Neural progenitor cell (in vitro differentiated cells): Measurements from ENCODE around the gene WDTC1. TPM values are rescaled to one million over a fixed set of nuclear protein-coding genes. Genes with fewer than 3 reads are reported as not detected.

Source experiments
- DNase-seq: peaks from one replicate; pipeline ENCODE4 v3.0.0-alpha.2; 2016; ENCODE audit warnings: low spot score
- H2AFZ ChIP-seq: fragments of 200-600 bp; sonication (generic); replicated peaks from 2 replicates; pipeline ENCODE4 v1.6.1; 2016; ENCODE audit warnings: antibody characterized with exemption
- H3F3A ChIP-seq: fragments of 200-600 bp; sonication (generic); 2 replicates; pipeline ENCODE4 v1.6.1; 2016; ENCODE audit warnings: antibody characterized with exemption, low read depth
- H3K27ac ChIP-seq: fragments of 200-600 bp; sonication (generic); 2 replicates; pipeline ENCODE4 v1.5.1; 2016; ENCODE audit warnings: mild to moderate bottlenecking
- H3K27me3 ChIP-seq: fragments of 200-600 bp; sonication (generic); 2 replicates; pipeline ENCODE4 v1.6.1; 2016; ENCODE audit warnings: mild to moderate bottlenecking, moderate library complexity
- H3K36me3 ChIP-seq: fragments of 200-600 bp; sonication (generic); 2 replicates; pipeline ENCODE4 v1.5.1; 2016
- H3K4me1 ChIP-seq: fragments of 200-600 bp; sonication (generic); 2 replicates; pipeline ENCODE4 v1.6.1; 2016; ENCODE audit warnings: mixed run types
- H3K4me2 ChIP-seq: fragments of 200-600 bp; sonication (generic); 2 replicates; pipeline ENCODE4 v1.6.1; 2016
- H3K4me3 ChIP-seq: fragments of 200-600 bp; sonication (generic); 2 replicates; pipeline ENCODE4 v1.5.1; 2016
- H3K79me2 ChIP-seq: fragments of 200-600 bp; sonication (generic); 2 replicates; pipeline ENCODE4 v1.6.1; 2016; ENCODE audit warnings: low read depth
- H3K9ac ChIP-seq: fragments of 200-600 bp; sonication (generic); 2 replicates; pipeline ENCODE4 v1.6.1; 2016
- H3K9me3 ChIP-seq: fragments of 200-600 bp; sonication (generic); 2 replicates; pipeline ENCODE4 v1.5.1; 2016; ENCODE audit warnings: low read depth
- H4K20me1 ChIP-seq: fragments of 200-600 bp; sonication (generic); 2 replicates; pipeline ENCODE4 v1.6.1; 2016; ENCODE audit warnings: low read depth
- H3K27ac Mint-ChIP-seq: 3 replicates; pipeline ENCODE4 v1.8.0; 2021; ENCODE audit warnings: mixed read lengths
- H3K27me3 Mint-ChIP-seq: 2 replicates; pipeline ENCODE4 v1.8.0; 2022; ENCODE audit warnings: low read depth, mild to moderate bottlenecking, inconsistent platforms, moderate library complexity, mixed read lengths; ENCODE audit not compliant: insufficient read depth
- H3K36me3 Mint-ChIP-seq: 3 replicates; pipeline ENCODE4 v1.8.0; 2021; ENCODE audit warnings: mixed read lengths
- H3K4me1 Mint-ChIP-seq: 3 replicates; pipeline ENCODE4 v1.8.0; 2021; ENCODE audit warnings: mixed read lengths
- H3K4me3 Mint-ChIP-seq: 3 replicates; pipeline ENCODE4 v1.8.0; 2021; ENCODE audit warnings: mild to moderate bottlenecking, moderate library complexity, mixed read lengths
- H3K9me3 Mint-ChIP-seq: 3 replicates; pipeline ENCODE4 v1.8.0; 2020; ENCODE audit warnings: mixed read lengths
- CTCF ChIP-seq: fragments of 200-600 bp; sonication (generic); IDR thresholded peaks from 2 replicates; pipeline ENCODE4 v1.5.1; 2017; ENCODE audit warnings: antibody characterized with exemption, mild to moderate bottlenecking
- EZH2 ChIP-seq: fragments of 200-600 bp; sonication (generic); IDR thresholded peaks from 2 replicates; pipeline ENCODE4 v1.6.1; 2017; ENCODE audit warnings: antibody characterized with exemption, mild to moderate bottlenecking, moderate library complexity
- EZH2phosphoT487 ChIP-seq: fragments of 200-600 bp; sonication (generic); IDR thresholded peaks from 2 replicates; pipeline ENCODE4 v1.6.1; 2017; ENCODE audit warnings: antibody characterized with exemption
- total RNA-seq: library from RNA; depleted of rRNA; stranded (reverse); fragments of >200 nt; gene quantifications from 2 replicates; pipeline ENCODE4 v1.2.3, GENCODE V29; 2015; ENCODE audit warnings: low replicate concordance

Gene WDTC1
- total RNA-seq, 1 donor from 2014 or later = 17.8 TPM

GRCh38 chr1:27267153-27267552 lies 32.7 kb downstream of the WDTC1 start:
- H3K36me3 ChIP-seq = no peaks in the 10 kb centered on the region
- no peaks in the 10 kb centered on the region for H3K27me3 Mint-ChIP-seq
- no peak overlapping the region for H3K4me2 ChIP-seq
- H3K9me3 Mint-ChIP-seq = no peaks in the 10 kb centered on the region
- H3K79me2 ChIP-seq = no peaks in the 10 kb centered on the region
- no peaks in the 10 kb centered on the region for H3F3A ChIP-seq
- H3K27ac ChIP-seq = no peak overlapping the region
- no peaks in the 10 kb centered on the region for H3K9me3 ChIP-seq
- H3K27ac Mint-ChIP-seq = no peak overlapping the region
- H3K36me3 Mint-ChIP-seq = peaks cover 6% of the 10 kb centered on the region
- DNase-seq = no peak
- H3K27me3 ChIP-seq = no peaks in the 10 kb centered on the region
- TF ChIP-seq EZH2 = no peak
- no peak for TF ChIP-seq EZH2phosphoT487
- TF ChIP-seq CTCF = no peak
- no peak overlapping the region for H2AFZ ChIP-seq
- H3K4me3 Mint-ChIP-seq = no peak overlapping the region
- H3K4me1 Mint-ChIP-seq = no peaks in the 10 kb centered on the region
- H3K4me1 ChIP-seq = no peaks in the 10 kb centered on the region
- no peak overlapping the region for H3K9ac ChIP-seq
- H4K20me1 ChIP-seq = no peaks in the 10 kb centered on the region
- H3K4me3 ChIP-seq = no peak overlapping the region

- no peak overlapping the region for H2AFZ ChIP-seq
- TF ChIP-seq EZH2phosphoT487 = no peak
- no peak for TF ChIP-seq CTCF
- no peak for TF ChIP-seq EZH2
- Mint-ChIP-seq H3K4me1 (no peaks in the 10 kb centered on the region), H3K27me3 (peaks cover 2% of the 10 kb centered on the region), H3K9me3 (no peaks in the 10 kb centered on the region), H3K36me3 (peaks cover 6% of the 10 kb centered on the region), H3K4me3 (no peak overlapping the region), H3K27ac (no peak overlapping the region)
- H3K27ac ChIP-seq = no peak overlapping the region
- DNase-seq = no peak
- H3K4me1 ChIP-seq = no peaks in the 10 kb centered on the region
- H3K9ac ChIP-seq = no peak overlapping the region
- H3K4me2 ChIP-seq = no peak overlapping the region
- no peak overlapping the region for H3K4me3 ChIP-seq
- H4K20me1 ChIP-seq = no peaks in the 10 kb centered on the region
- peaks cover 3% of the 10 kb centered on the region for H3F3A ChIP-seq
- no peaks in the 10 kb centered on the region for H3K9me3 ChIP-seq
- H3K36me3 ChIP-seq = no peaks in the 10 kb centered on the region
- H3K79me2 ChIP-seq = no peaks in the 10 kb centered on the region
- no peaks in the 10 kb centered on the region for H3K27me3 ChIP-seq
Observed at GRCh38 chr1:27269276-27269675, 34.8 kb downstream of the WDTC1 start.

- H3K27me3 ChIP-seq = no peaks in the 10 kb centered on the region
- H3K4me3 ChIP-seq = no peak overlapping the region
- H3F3A ChIP-seq = peaks cover 3% of the 10 kb centered on the region
- H3K4me1 ChIP-seq = no peaks in the 10 kb centered on the region
- no peak for TF ChIP-seq EZH2phosphoT487
- TF ChIP-seq EZH2 = no peak
- no peak for TF ChIP-seq CTCF
- Mint-ChIP-seq H3K4me3 (no peak overlapping the region), H3K36me3 (peaks cover 18% of the 10 kb centered on the region), H3K27me3 (peaks cover 5% of the 10 kb centered on the region), H3K4me1 (no peaks in the 10 kb centered on the region), H3K9me3 (peaks cover 9% of the 10 kb centered on the region), H3K27ac (no peak overlapping the region)
- no peak overlapping the region for H3K27ac ChIP-seq
- no peak for DNase-seq
- H3K36me3 ChIP-seq = peaks cover 5% of the 10 kb centered on the region
- no peaks in the 10 kb centered on the region for H3K79me2 ChIP-seq
- peaks cover 12% of the 10 kb centered on the region for H3K9me3 ChIP-seq
- no peak overlapping the region for H3K4me2 ChIP-seq
- no peak overlapping the region for H3K9ac ChIP-seq
- H2AFZ ChIP-seq = no peak overlapping the region
- no peaks in the 10 kb centered on the region for H4K20me1 ChIP-seq
Observed at GRCh38 chr1:27274204-27274603, 39.8 kb downstream of the WDTC1 start.
